Mesendoderm (in vitro differentiated cells): ENCODE data around the gene FASTKD1.
"Not testable (repeated sequence)": the region's sequence is repeated elsewhere in the genome, so short reads cannot be mapped to it uniquely, and the experiment has no call there.

Experiments
- DNase-seq: peaks from one replicate; pipeline ENCODE4 v3.0.0; 2013
- H2AK5ac ChIP-seq: 2 replicates; pipeline ENCODE4 v1.6.1; 2013; ENCODE audit warnings: low read length, inconsistent platforms
- H2BK120ac ChIP-seq: 2 replicates; pipeline ENCODE4 v1.6.1; 2013; ENCODE audit warnings: low read depth, mild to moderate bottlenecking, low read length, moderate library complexity, mixed read lengths
- H2BK15ac ChIP-seq: replicated peaks from 2 replicates; pipeline ENCODE4 v1.6.1; 2013; ENCODE audit warnings: low read depth, mild to moderate bottlenecking, moderate library complexity
- H2BK5ac ChIP-seq: 2 replicates; pipeline ENCODE4 v1.6.1; 2013; ENCODE audit warnings: low read length, inconsistent platforms
- H3K18ac ChIP-seq: 2 replicates; pipeline ENCODE4 v1.6.1; 2013; ENCODE audit warnings: mild to moderate bottlenecking, low read length, mixed read lengths
- H3K23ac ChIP-seq: one replicate; pipeline ENCODE4 v1.6.1; 2013; ENCODE audit warnings: low read length
- H3K27ac ChIP-seq: 2 replicates; pipeline ENCODE4 v1.5.1; 2013; ENCODE audit warnings: low read depth, mild to moderate bottlenecking, inconsistent platforms, low read length, moderate library complexity
- H3K27me3 ChIP-seq: 2 replicates; pipeline ENCODE4 v1.6.1; 2013; ENCODE audit warnings: low read length, control low read depth, mild to moderate bottlenecking, inconsistent platforms; ENCODE audit not compliant: insufficient read depth, poor library complexity
- H3K36me3 ChIP-seq: 2 replicates; pipeline ENCODE4 v1.6.1; 2013; ENCODE audit warnings: low read length, inconsistent platforms; ENCODE audit not compliant: control insufficient read depth, insufficient read depth
- H3K4ac ChIP-seq: one replicate; pipeline ENCODE4 v1.6.1; 2013; ENCODE audit warnings: low read depth, mild to moderate bottlenecking, low read length, moderate library complexity
- H3K4me1 ChIP-seq: 2 replicates; pipeline ENCODE4 v1.6.1; 2013; ENCODE audit warnings: low read depth, low read length, inconsistent platforms; ENCODE audit not compliant: control insufficient read depth
- H3K4me2 ChIP-seq: 2 replicates; pipeline ENCODE4 v1.6.1; 2013; ENCODE audit warnings: low read length
- H3K4me3 ChIP-seq: 2 replicates; pipeline ENCODE4 v1.5.1; 2013; ENCODE audit warnings: mild to moderate bottlenecking, low read length
- H3K56ac ChIP-seq: one replicate; pipeline ENCODE4 v1.6.1; 2013; ENCODE audit warnings: low read length
- H3K79me1 ChIP-seq: 2 replicates; pipeline ENCODE4 v1.6.1; 2013; ENCODE audit warnings: low read length, inconsistent platforms
- H3K79me2 ChIP-seq: 2 replicates; pipeline ENCODE4 v1.6.1; 2013; ENCODE audit warnings: mild to moderate bottlenecking, low read length; ENCODE audit not compliant: control insufficient read depth, insufficient read depth
- H3K9ac ChIP-seq: 2 replicates; pipeline ENCODE4 v1.6.1; 2013; ENCODE audit warnings: low read length, inconsistent platforms
- H4K5ac ChIP-seq: one replicate; pipeline ENCODE4 v1.6.1; 2013; ENCODE audit warnings: low read length
- H4K8ac ChIP-seq: one replicate; pipeline ENCODE4 v1.6.1; 2013; ENCODE audit warnings: low read depth, mild to moderate bottlenecking, control low read depth, low read length, moderate library complexity
- WGBS: extraction: QIAGEN DNeasy Blood & Tissue Kit; methylation state at CpG from one replicate; pipeline ENCODE4 v1.1.7; 2013; ENCODE audit warnings: low lambda C conversion rate, missing lambda C conversion rate; ENCODE audit not compliant: insufficient coverage; ENCODE audit errors: extremely low coverage; 5-methylcytosine and 5-hydroxymethylcytosine counted together

FASTKD1 gene

DNA sequence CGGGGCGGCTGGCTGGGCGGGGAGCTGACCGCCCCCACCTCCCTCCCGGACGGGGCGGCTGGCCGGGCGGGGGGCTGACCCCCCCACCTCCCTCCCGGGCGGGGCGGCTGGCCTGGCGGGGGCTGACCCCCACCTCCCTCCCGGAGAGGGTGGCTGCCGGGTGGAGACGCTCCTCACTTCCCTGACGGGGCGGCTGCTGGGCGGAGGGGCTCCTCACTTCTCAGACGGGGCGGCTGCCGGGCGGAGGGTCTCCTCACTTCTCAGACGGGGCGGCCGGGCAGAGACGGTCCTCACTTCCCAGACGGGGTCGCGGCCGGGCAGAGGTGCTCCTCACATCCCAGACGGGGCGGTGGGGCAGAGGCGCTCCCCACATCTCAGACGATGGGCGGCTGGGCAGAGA is 1.6 kb upstream of the FASTKD1 start:
- H3K56ac ChIP-seq, H3K79me2 ChIP-seq, H3K18ac ChIP-seq, H3K27me3 ChIP-seq, H3K79me1 ChIP-seq, H2BK5ac ChIP-seq, DNase-seq, H3K36me3 ChIP-seq, H3K27ac ChIP-seq, H2BK15ac ChIP-seq, H3K4me1 ChIP-seq, H3K4me2 ChIP-seq, H3K23ac ChIP-seq, H2BK120ac ChIP-seq, H2AK5ac ChIP-seq, H3K4me3 ChIP-seq, H3K9ac ChIP-seq, H4K8ac ChIP-seq, H3K4ac ChIP-seq, H4K5ac ChIP-seq: not testable (repeated sequence)
- no CpG with 5 or more reads among the region's 36 CpGs for WGBS

- H2BK5ac ChIP-seq, H3K79me2 ChIP-seq, DNase-seq, H3K4me2 ChIP-seq, H2BK15ac ChIP-seq, H2BK120ac ChIP-seq, H3K9ac ChIP-seq, H3K79me1 ChIP-seq, H3K27ac ChIP-seq, H3K4ac ChIP-seq, H3K23ac ChIP-seq, H3K18ac ChIP-seq, H3K4me1 ChIP-seq, H3K4me3 ChIP-seq, H3K36me3 ChIP-seq, H3K27me3 ChIP-seq, H4K5ac ChIP-seq, H4K8ac ChIP-seq, H3K56ac ChIP-seq, H2AK5ac ChIP-seq: not testable (repeated sequence)
- WGBS = no CpG with 5 or more reads among the region's 5 CpGs
Observed at GRCh38 chr2:169574539-169574938, 874 bp upstream of the FASTKD1 start.

DNA sequence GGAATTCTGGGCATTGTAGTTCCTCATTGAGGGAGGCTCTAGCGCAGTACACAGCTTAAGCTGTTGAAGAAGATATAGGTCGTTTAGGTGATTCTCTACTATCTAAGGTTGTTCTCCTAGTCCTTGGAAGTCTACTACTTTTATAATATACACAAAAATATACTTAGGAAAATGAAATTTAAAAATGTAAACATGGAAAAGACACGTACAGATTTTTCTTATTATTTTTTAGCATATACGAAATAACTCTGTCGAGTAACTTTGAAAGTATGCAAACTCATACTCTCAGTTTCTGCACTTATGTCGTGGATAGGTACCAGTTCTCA is 272 bp upstream of the FASTKD1 start:
- no peak overlapping the region for H2BK5ac ChIP-seq
- no peak overlapping the region for H2AK5ac ChIP-seq
- no peaks in the 10 kb centered on the region for H3K36me3 ChIP-seq
- no peak overlapping the region for H3K23ac ChIP-seq
- no peak overlapping the region for H4K8ac ChIP-seq
- no peak overlapping the region for H3K4me3 ChIP-seq
- no peaks in the 10 kb centered on the region for H3K4me1 ChIP-seq
- H3K27me3 ChIP-seq = no peaks in the 10 kb centered on the region
- no peak for DNase-seq
- no peak overlapping the region for H3K4me2 ChIP-seq
- no peak overlapping the region for H4K5ac ChIP-seq
- H2BK120ac ChIP-seq = no peak overlapping the region
- no CpG with 5 or more reads among the region's 6 CpGs for WGBS
- H3K56ac ChIP-seq = no peak overlapping the region
- H3K27ac ChIP-seq = no peak overlapping the region
- peaks cover 5% of the 10 kb centered on the region for H3K79me2 ChIP-seq
- H3K4ac ChIP-seq = no peak overlapping the region
- no peak overlapping the region for H3K9ac ChIP-seq
- H3K18ac ChIP-seq = no peak overlapping the region
- H2BK15ac ChIP-seq = no peak overlapping the region
- H3K79me1 ChIP-seq = peaks cover 1% of the 10 kb centered on the region

GRCh38 chr2:169572821-169573159 is 875 bp downstream of the FASTKD1 start:
- Histone ChIP-seq H3K4me1 (no peaks in the 10 kb centered on the region), H2BK120ac (no peak overlapping the region)

GRCh38 chr2:169572189-169572588 is 1.5 kb downstream of the FASTKD1 start:
- H3K4me1 ChIP-seq = no peaks in the 10 kb centered on the region
- H3K4ac ChIP-seq = no peak overlapping the region
- no peaks in the 10 kb centered on the region for H3K36me3 ChIP-seq
- WGBS = no CpG with 5 or more reads among the region's 1 CpG
- no peak overlapping the region for H2BK5ac ChIP-seq
- H3K27ac ChIP-seq = no peak overlapping the region
- no peak overlapping the region for H4K5ac ChIP-seq
- no peak overlapping the region for H4K8ac ChIP-seq
- H3K56ac ChIP-seq = no peak overlapping the region
- H3K79me1 ChIP-seq = peaks cover 1% of the 10 kb centered on the region
- no peak overlapping the region for H2BK120ac ChIP-seq
- no peak overlapping the region for H2BK15ac ChIP-seq
- no peaks in the 10 kb centered on the region for H3K27me3 ChIP-seq
- H3K23ac ChIP-seq = no peak overlapping the region
- no peak for DNase-seq
- no peak overlapping the region for H2AK5ac ChIP-seq
- H3K18ac ChIP-seq = no peak overlapping the region
- no peak overlapping the region for H3K4me2 ChIP-seq
- H3K9ac ChIP-seq = no peak overlapping the region
- no peak overlapping the region for H3K4me3 ChIP-seq
- peaks cover 5% of the 10 kb centered on the region for H3K79me2 ChIP-seq

More at GRCh38 chr2:169572821-169573159, 875 bp downstream of the FASTKD1 start:
- no peak overlapping the region for H3K23ac ChIP-seq
- no peak overlapping the region for H2BK5ac ChIP-seq
- no peak overlapping the region for H3K27ac ChIP-seq
- peaks cover 1% of the 10 kb centered on the region for H3K79me1 ChIP-seq
- H3K18ac ChIP-seq = no peak overlapping the region
- no peak overlapping the region for H2AK5ac ChIP-seq
- WGBS = no CpG with 5 or more reads among the region's 2 CpGs
- H4K8ac ChIP-seq = no peak overlapping the region
- no peak overlapping the region for H3K4ac ChIP-seq
- no peaks in the 10 kb centered on the region for H3K27me3 ChIP-seq
- no peak overlapping the region for H2BK15ac ChIP-seq
- peaks cover 5% of the 10 kb centered on the region for H3K79me2 ChIP-seq
- H3K56ac ChIP-seq = peak overlapping the region; percentile 88
- H3K4me2 ChIP-seq = peak overlapping the region; percentile 84
- H3K9ac ChIP-seq = peak overlapping the region; percentile 78
- peak overlapping the region; percentile 69 for H3K4me3 ChIP-seq
- no peak overlapping the region for H4K5ac ChIP-seq
- DNase-seq = no peak
- no peaks in the 10 kb centered on the region for H3K36me3 ChIP-seq

DNA sequence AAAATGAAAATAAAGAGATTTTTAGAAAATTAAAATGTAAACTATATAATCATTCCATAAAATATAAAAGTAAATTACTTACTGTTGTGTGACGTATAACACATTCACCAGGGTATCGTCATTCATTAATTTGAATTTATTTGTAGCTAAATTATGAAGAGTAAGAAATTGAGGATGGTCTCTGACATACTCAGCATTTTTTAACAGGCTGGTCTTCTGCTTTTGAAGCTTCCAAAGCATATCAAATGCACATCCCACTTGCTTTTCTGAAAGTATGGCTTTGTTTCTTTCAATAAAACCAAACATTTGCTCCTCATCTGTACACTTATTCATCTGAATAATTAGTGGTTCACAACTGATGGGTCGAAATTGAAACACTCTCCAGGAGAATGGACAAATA is 2.1 kb downstream of the FASTKD1 start:
- H3K27me3 ChIP-seq = no peaks in the 10 kb centered on the region
- H3K4me3 ChIP-seq = no peak overlapping the region
- H2BK5ac ChIP-seq = no peak overlapping the region
- peaks cover 1% of the 10 kb centered on the region for H3K79me1 ChIP-seq
- H2BK120ac ChIP-seq = no peak overlapping the region
- H3K9ac ChIP-seq = no peak overlapping the region
- peaks cover 5% of the 10 kb centered on the region for H3K79me2 ChIP-seq
- H4K8ac ChIP-seq = no peak overlapping the region
- H2AK5ac ChIP-seq = no peak overlapping the region
- no peak overlapping the region for H3K23ac ChIP-seq
- H3K4me1 ChIP-seq = no peaks in the 10 kb centered on the region
- H3K18ac ChIP-seq = no peak overlapping the region
- H3K56ac ChIP-seq = no peak overlapping the region
- WGBS = no CpG with 5 or more reads among the region's 3 CpGs
- H2BK15ac ChIP-seq = no peak overlapping the region
- no peaks in the 10 kb centered on the region for H3K36me3 ChIP-seq
- H4K5ac ChIP-seq = no peak overlapping the region
- no peak for DNase-seq
- H3K4ac ChIP-seq = no peak overlapping the region
- H3K4me2 ChIP-seq = no peak overlapping the region
- no peak overlapping the region for H3K27ac ChIP-seq
